ENCODE data around the gene ZNF25.
"Not testable (repeated sequence)": the region's sequence is repeated elsewhere in the genome, so short reads cannot be mapped to it uniquely, and the experiment has no call there.

Gene ZNF25

DNA sequence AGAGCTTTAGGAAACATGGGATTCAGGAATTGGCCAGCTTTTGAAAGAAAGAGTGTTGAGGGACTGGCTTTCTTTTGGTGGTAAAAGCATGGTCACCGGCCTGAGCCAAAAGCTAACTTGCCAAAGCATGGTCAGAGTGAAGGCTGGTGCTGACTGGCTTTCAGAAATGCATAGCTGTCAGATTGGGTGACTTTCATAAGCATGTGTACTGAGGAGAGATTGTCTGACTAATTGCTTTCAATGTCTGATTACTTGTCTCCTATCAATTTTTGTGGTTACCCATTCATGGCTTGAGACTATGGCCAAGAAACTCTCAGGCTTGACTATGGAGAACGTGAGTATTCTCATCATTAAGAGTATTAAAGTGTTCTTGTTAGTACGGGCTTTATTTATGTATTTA is 28.2 kb downstream of the ZNF25 start:
- no peaks in the 10 kb centered on the region for H3K36me3 ChIP-seq (ENCODE audit: insufficient read depth)
- TF ChIP-seq, protein P1, sequence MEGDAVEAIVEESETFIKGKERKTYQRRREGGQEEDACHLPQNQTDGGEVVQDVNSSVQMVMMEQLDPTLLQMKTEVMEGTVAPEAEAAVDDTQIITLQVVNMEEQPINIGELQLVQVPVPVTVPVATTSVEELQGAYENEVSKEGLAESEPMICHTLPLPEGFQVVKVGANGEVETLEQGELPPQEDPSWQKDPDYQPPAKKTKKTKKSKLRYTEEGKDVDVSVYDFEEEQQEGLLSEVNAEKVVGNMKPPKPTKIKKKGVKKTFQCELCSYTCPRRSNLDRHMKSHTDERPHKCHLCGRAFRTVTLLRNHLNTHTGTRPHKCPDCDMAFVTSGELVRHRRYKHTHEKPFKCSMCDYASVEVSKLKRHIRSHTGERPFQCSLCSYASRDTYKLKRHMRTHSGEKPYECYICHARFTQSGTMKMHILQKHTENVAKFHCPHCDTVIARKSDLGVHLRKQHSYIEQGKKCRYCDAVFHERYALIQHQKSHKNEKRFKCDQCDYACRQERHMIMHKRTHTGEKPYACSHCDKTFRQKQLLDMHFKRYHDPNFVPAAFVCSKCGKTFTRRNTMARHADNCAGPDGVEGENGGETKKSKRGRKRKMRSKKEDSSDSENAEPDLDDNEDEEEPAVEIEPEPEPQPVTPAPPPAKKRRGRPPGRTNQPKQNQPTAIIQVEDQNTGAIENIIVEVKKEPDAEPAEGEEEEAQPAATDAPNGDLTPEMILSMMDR (conservative IDR thresholded peaks at IDR 0.05; ENCODE audit: low read depth, low read length), result no peak
- no peak overlapping the region for H2AFZ ChIP-seq (ENCODE audit: low read depth)
- H3K27ac ChIP-seq, result no peak overlapping the region
- no peaks in the 10 kb centered on the region for H3K79me2 ChIP-seq (ENCODE audit: insufficient read depth, low read depth)
- H3K4me2 ChIP-seq, result no peak overlapping the region
- no peaks in the 10 kb centered on the region for H3K4me1 ChIP-seq (ENCODE audit: low read depth, poor library complexity, severe bottlenecking)
- H3K9ac ChIP-seq, result no peak overlapping the region
- no peak overlapping the region for H3K4me3 ChIP-seq (IDR thresholded peaks at IDR 0.05; ENCODE audit: insufficient read depth, low read depth, low read length)
- no peaks in the 10 kb centered on the region for H3K27me3 ChIP-seq (ENCODE audit: insufficient read depth, low read depth)
- H4K20me1 ChIP-seq (ENCODE audit: insufficient read depth), result no peaks in the 10 kb centered on the region

DNA sequence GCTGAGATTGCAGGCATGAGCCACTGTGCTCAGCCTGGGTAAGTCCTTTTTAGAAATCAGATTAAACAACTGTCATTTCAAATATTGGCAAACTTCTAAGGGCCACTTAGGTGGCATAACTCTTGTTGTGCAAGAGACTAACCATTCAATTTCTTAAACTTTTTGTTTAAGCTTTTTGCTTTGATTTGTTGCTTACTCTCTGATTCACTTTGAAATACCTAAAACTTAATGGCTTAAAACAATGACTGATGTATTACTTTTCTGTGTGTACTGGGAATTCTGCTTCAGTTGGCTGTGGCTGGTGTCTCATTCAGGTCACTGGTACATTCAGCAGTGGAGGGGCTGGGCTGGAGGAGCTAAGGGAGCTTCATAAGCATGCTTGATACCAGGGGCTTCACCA is 28.9 kb downstream of the ZNF25 start:
- H3K36me3 ChIP-seq (ENCODE audit: insufficient read depth), result no peaks in the 10 kb centered on the region
- no peak overlapping the region for H3K27ac ChIP-seq
- TF ChIP-seq, protein P1 (conservative IDR thresholded peaks at IDR 0.05; ENCODE audit: low read depth, low read length), result no peak
- H3K79me2 ChIP-seq (ENCODE audit: insufficient read depth, low read depth), result no peaks in the 10 kb centered on the region
- H3K9ac ChIP-seq, result no peak overlapping the region
- H3K27me3 ChIP-seq (ENCODE audit: insufficient read depth, low read depth), result no peaks in the 10 kb centered on the region
- no peaks in the 10 kb centered on the region for H4K20me1 ChIP-seq (ENCODE audit: insufficient read depth)
- no peaks in the 10 kb centered on the region for H3K4me1 ChIP-seq (ENCODE audit: low read depth, poor library complexity, severe bottlenecking)
- no peak overlapping the region for H2AFZ ChIP-seq (ENCODE audit: low read depth)
- no peak overlapping the region for H3K4me2 ChIP-seq
- H3K4me3 ChIP-seq (IDR thresholded peaks at IDR 0.05; ENCODE audit: insufficient read depth, low read depth, low read length), result no peak overlapping the region

DNA sequence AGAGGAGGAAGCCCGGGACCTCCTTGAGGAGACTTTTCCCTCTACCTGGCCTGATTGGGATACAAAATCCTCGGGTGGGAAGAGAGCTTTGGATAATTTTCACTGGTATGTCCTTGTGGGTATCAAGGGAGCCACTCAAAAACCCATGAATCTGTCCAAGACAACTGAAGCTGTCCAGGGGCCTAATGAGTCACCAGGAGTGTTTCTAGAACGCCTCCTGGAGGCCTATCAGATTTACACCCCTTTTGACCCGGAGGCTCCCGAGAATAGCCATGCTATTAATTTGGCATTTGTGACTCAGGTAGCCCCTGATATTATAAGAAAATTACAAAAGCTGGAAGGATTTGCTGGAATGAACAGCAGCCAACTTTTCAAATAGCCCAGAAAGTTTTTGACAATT is 38.6 kb downstream of the ZNF25 start:
- H3K4me3 ChIP-seq (IDR thresholded peaks at IDR 0.05; ENCODE audit: insufficient read depth, low read depth, low read length), result no peak overlapping the region
- TF ChIP-seq, protein P1 (conservative IDR thresholded peaks at IDR 0.05; ENCODE audit: low read depth, low read length), result no peak
- H2AFZ ChIP-seq (ENCODE audit: low read depth), result no peak overlapping the region
- H3K9ac ChIP-seq, result no peak overlapping the region
- H3K4me1 ChIP-seq (ENCODE audit: low read depth, poor library complexity, severe bottlenecking), result no peaks in the 10 kb centered on the region
- no peaks in the 10 kb centered on the region for H3K36me3 ChIP-seq (ENCODE audit: insufficient read depth)
- H3K79me2 ChIP-seq (ENCODE audit: insufficient read depth, low read depth), result no peaks in the 10 kb centered on the region
- H4K20me1 ChIP-seq (ENCODE audit: insufficient read depth), result no peaks in the 10 kb centered on the region
- H3K27me3 ChIP-seq (ENCODE audit: insufficient read depth, low read depth), result no peaks in the 10 kb centered on the region
- H3K4me2 ChIP-seq, result no peak overlapping the region
- no peak overlapping the region for H3K27ac ChIP-seq

DNA sequence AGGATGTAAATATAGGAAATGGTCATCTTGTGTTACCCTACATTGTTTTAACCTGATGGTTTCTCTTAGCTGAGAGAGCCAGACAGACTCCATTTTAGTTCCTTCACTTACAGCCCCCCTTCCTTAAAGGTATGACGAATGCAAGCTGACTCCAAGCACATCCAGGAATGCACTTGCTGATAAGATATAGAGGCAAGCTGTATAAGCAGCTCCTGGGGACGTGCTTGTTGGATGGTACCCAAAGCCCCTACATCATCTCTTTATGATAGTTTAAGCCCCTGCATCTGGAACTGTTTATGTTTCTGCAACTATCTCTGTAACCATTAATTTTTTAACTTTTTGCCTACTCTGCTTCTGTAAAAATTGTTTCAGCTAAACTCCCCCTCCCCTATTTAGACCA is 41.7 kb downstream of the ZNF25 start:
- no peak overlapping the region for H3K4me3 ChIP-seq (IDR thresholded peaks at IDR 0.05; ENCODE audit: insufficient read depth, low read depth, low read length)
- H2AFZ ChIP-seq (ENCODE audit: low read depth), result no peak overlapping the region
- no peaks in the 10 kb centered on the region for H3K79me2 ChIP-seq (ENCODE audit: insufficient read depth, low read depth)
- H3K4me2 ChIP-seq, result no peak overlapping the region
- H4K20me1 ChIP-seq (ENCODE audit: insufficient read depth), result no peaks in the 10 kb centered on the region
- no peaks in the 10 kb centered on the region for H3K27me3 ChIP-seq (ENCODE audit: insufficient read depth, low read depth)
- H3K9ac ChIP-seq, result no peak overlapping the region
- H3K4me1 ChIP-seq (ENCODE audit: low read depth, poor library complexity, severe bottlenecking), result no peaks in the 10 kb centered on the region
- TF ChIP-seq, protein P1 (conservative IDR thresholded peaks at IDR 0.05; ENCODE audit: low read depth, low read length), result no peak
- H3K27ac ChIP-seq, result no peak overlapping the region
- H3K36me3 ChIP-seq (ENCODE audit: insufficient read depth), result no peaks in the 10 kb centered on the region

DNA sequence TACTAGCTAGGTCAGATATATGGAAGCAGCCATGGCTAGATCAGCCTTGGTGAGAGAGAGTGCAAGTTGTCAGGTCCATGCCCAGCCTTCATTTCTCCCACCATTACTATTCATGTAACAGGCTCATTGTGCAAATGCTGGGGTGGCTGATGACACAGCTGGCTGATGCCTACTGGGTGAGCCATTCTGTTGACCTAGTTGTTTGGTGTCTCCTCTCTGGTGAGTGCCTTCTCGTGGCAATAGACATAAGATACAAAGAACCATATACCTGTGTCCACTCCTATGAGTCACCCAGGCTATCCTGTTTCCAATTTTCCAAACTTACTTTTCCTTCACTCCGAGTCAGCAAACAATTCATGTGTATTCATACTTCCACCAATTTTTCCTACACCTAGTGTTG is 46.0 kb downstream of the ZNF25 start:
- Histone ChIP-seq H3K79me2 (ENCODE audit: insufficient read depth, low read depth) (no peaks in the 10 kb centered on the region), H3K9ac (no peak overlapping the region), H3K4me3 (IDR thresholded peaks at IDR 0.05; ENCODE audit: insufficient read depth, low read depth, low read length) (no peak overlapping the region), H3K4me1 (ENCODE audit: low read depth, poor library complexity, severe bottlenecking) (no peaks in the 10 kb centered on the region), H4K20me1 (ENCODE audit: insufficient read depth) (no peaks in the 10 kb centered on the region), H3K27ac (no peak overlapping the region), H2AFZ (ENCODE audit: low read depth) (no peak overlapping the region), H3K27me3 (ENCODE audit: insufficient read depth, low read depth) (no peaks in the 10 kb centered on the region), H3K36me3 (ENCODE audit: insufficient read depth) (no peaks in the 10 kb centered on the region), H3K4me2 (no peak overlapping the region)
- TF ChIP-seq, protein P1 (conservative IDR thresholded peaks at IDR 0.05; ENCODE audit: low read depth, low read length), result no peak

DNA sequence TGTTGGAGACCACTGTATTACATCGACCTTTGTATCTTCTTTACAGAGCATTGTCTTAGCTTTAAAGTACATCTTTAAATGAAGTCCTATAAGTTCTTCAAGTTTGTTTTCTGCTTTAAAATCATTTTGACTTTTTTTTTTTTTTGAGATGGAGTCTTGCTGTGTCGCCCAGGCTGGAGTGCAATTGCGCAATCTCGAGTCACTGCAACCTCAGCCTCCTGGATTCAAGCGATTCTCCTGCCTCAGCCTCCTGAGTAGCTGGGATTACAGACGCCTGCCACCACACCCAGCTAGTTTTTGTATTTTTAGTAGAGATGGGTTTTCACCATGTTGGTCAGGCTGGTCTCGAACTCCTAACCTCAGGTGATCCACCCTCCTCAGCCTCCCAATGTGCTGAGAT is 68.3 kb downstream of the ZNF25 start:
- not testable (repeated sequence) for H3K4me1 ChIP-seq (ENCODE audit: low read depth, poor library complexity, severe bottlenecking); H4K20me1 ChIP-seq (ENCODE audit: insufficient read depth); H3K27me3 ChIP-seq (ENCODE audit: insufficient read depth, low read depth); H2AFZ ChIP-seq (ENCODE audit: low read depth); H3K4me2 ChIP-seq; H3K27ac ChIP-seq; H3K9ac ChIP-seq; H3K36me3 ChIP-seq (ENCODE audit: insufficient read depth); H3K79me2 ChIP-seq (ENCODE audit: insufficient read depth, low read depth); H3K4me3 ChIP-seq (IDR thresholded peaks at IDR 0.05; ENCODE audit: insufficient read depth, low read depth, low read length)
